HEK293 (cell line): ENCODE results near the gene FAM13B.

ENCODE experiments used
- CTCF ChIA-PET: fragments of 350-600 bp; formaldehyde crosslinking; extraction: SDS; loops from one replicate; lab custom pipeline; 2021; ENCODE audit warnings: antibody characterized with exemption; lab: Yijun Ruan, JAX
- POLR2A ChIA-PET: fragments of 300-600 bp; formaldehyde crosslinking; extraction: SDS; loops from one replicate; lab custom pipeline; 2020; ENCODE audit warnings: antibody characterized with exemption, inconsistent platforms; lab: Yijun Ruan, JAX
- H3K27ac ChIP-seq: fragments of 200-500 bp; sonication (Bioruptor generic); 2 replicates; pipeline ENCODE4 v1.5.1; 2014; ENCODE audit warnings: low read depth, low read length, control low read depth, inconsistent platforms; ENCODE audit errors: extremely low read depth
- H3K36me3 ChIP-seq, 2 experiments: fragments of 200-500 bp in 1 of 2; sonication (Bioruptor generic) in 1 of 2; 1 replicate in 1 of 2; 2 replicates in 1 of 2; pipeline ENCODE4 v1.5.1; 2014 to 2017; ENCODE audit warnings: inconsistent platforms in 2 of 2, low read length in 2 of 2; ENCODE audit not compliant: control insufficient read depth in 2 of 2, insufficient read depth in 1 of 2
- H3K4me1 ChIP-seq: fragments of 200-500 bp; sonication (Bioruptor generic); 2 replicates; pipeline ENCODE4 v1.5.1; 2014; ENCODE audit warnings: mild to moderate bottlenecking, low read length, inconsistent platforms; ENCODE audit not compliant: control insufficient read depth, insufficient read depth
- H3K4me3 ChIP-seq: 2 replicates; pipeline ENCODE4 v1.5.1; 2011; ENCODE audit warnings: low read depth, mild to moderate bottlenecking, control low read depth, low read length, moderate library complexity
- H3K9me3 ChIP-seq: fragments of 200-500 bp; sonication (Bioruptor generic); 2 replicates; pipeline ENCODE4 v1.5.1; 2014; ENCODE audit warnings: low read depth, low read length, inconsistent platforms; ENCODE audit not compliant: control insufficient read depth, insufficient read depth
- BCL11B ChIP-seq: fragments of 450-650 bp; formaldehyde crosslinking; IDR thresholded peaks from 2 replicates; pipeline ENCODE4 v1.5.1; 2016; ENCODE audit warnings: low read depth, missing biosample characterization, missing genetic modification characterization
- FEZF1 ChIP-seq: fragments of 450-650 bp; formaldehyde crosslinking; IDR thresholded peaks from 2 replicates; pipeline ENCODE4 v1.5.1; 2016; ENCODE audit warnings: missing biosample characterization, missing genetic modification characterization
- GLI4 ChIP-seq: fragments of 450-650 bp; formaldehyde crosslinking; IDR thresholded peaks from 2 replicates; pipeline ENCODE4 v1.5.1; 2016; ENCODE audit warnings: missing biosample characterization, missing genetic modification characterization
- KLF17 ChIP-seq: fragments of 450-650 bp; formaldehyde crosslinking; IDR thresholded peaks from 2 replicates; pipeline ENCODE4 v1.5.1; 2016; ENCODE audit warnings: missing biosample characterization, missing genetic modification characterization
- OSR2 ChIP-seq: fragments of 450-650 bp; formaldehyde crosslinking; IDR thresholded peaks from 2 replicates; pipeline ENCODE4 v1.5.1; 2016; ENCODE audit warnings: missing biosample characterization, missing genetic modification characterization
- OVOL3 ChIP-seq: fragments of 450-650 bp; formaldehyde crosslinking; IDR thresholded peaks from 2 replicates; pipeline ENCODE4 v1.5.1; 2016; ENCODE audit warnings: missing biosample characterization, missing genetic modification characterization
- PRDM1 ChIP-seq: fragments of 450-650 bp; formaldehyde crosslinking; IDR thresholded peaks from 2 replicates; pipeline ENCODE4; 2016; ENCODE audit warnings: missing biosample characterization, missing genetic modification characterization
- PRDM4 ChIP-seq: fragments of 450-650 bp; formaldehyde crosslinking; IDR thresholded peaks from 2 replicates; pipeline ENCODE4 v1.5.1; 2017; ENCODE audit warnings: missing biosample characterization, missing genetic modification characterization
- RBAK ChIP-seq: fragments of 450-650 bp; formaldehyde crosslinking; IDR thresholded peaks from 2 replicates; pipeline ENCODE4 v1.5.1; 2016; ENCODE audit warnings: missing biosample characterization, missing genetic modification characterization
- SCRT2 ChIP-seq: fragments of 450-650 bp; formaldehyde crosslinking; IDR thresholded peaks from 2 replicates; pipeline ENCODE4 v1.5.1; 2016; ENCODE audit warnings: missing biosample characterization, missing genetic modification characterization
- SETDB1 ChIP-seq: IDR thresholded peaks from one replicate; pipeline ENCODE4 v1.6.1; 2017; ENCODE audit warnings: mild to moderate bottlenecking, low read length, moderate library complexity, mixed read lengths; ENCODE audit not compliant: insufficient read length
- SP3 ChIP-seq: fragments of 450-650 bp; formaldehyde crosslinking; IDR thresholded peaks from 2 replicates; pipeline ENCODE4 v1.5.1; 2016; ENCODE audit warnings: missing biosample characterization, missing genetic modification characterization
- SP7 ChIP-seq: fragments of 450-650 bp; formaldehyde crosslinking; IDR thresholded peaks from 2 replicates; pipeline ENCODE4 v1.5.1; 2016; ENCODE audit warnings: missing biosample characterization, missing genetic modification characterization
- YY2 ChIP-seq: fragments of 450-650 bp; formaldehyde crosslinking; IDR thresholded peaks from 2 replicates; pipeline ENCODE4 v1.5.1; 2016; ENCODE audit warnings: missing biosample characterization, missing genetic modification characterization
- ZFP37 ChIP-seq: fragments of 450-650 bp; formaldehyde crosslinking; IDR thresholded peaks from 2 replicates; pipeline ENCODE4 v1.5.1; 2016; ENCODE audit warnings: missing biosample characterization, missing genetic modification characterization
- ZNF133 ChIP-seq: fragments of 450-650 bp; formaldehyde crosslinking; IDR thresholded peaks from 2 replicates; pipeline ENCODE4 v1.5.1; 2016; ENCODE audit warnings: missing biosample characterization, missing genetic modification characterization
- ZNF157 ChIP-seq: fragments of 450-650 bp; formaldehyde crosslinking; IDR thresholded peaks from 2 replicates; pipeline ENCODE4 v1.5.1; 2016; ENCODE audit warnings: missing biosample characterization, missing genetic modification characterization
- ZNF16 ChIP-seq: fragments of 450-650 bp; formaldehyde crosslinking; IDR thresholded peaks from 2 replicates; pipeline ENCODE4 v1.5.1; 2016; ENCODE audit warnings: low read depth, missing biosample characterization, missing genetic modification characterization
- ZNF169 ChIP-seq: fragments of 450-650 bp; formaldehyde crosslinking; IDR thresholded peaks from 2 replicates; pipeline ENCODE4 v1.5.1; 2016; ENCODE audit warnings: missing biosample characterization, missing genetic modification characterization
- ZNF324 ChIP-seq: fragments of 450-650 bp; formaldehyde crosslinking; IDR thresholded peaks from 2 replicates; pipeline ENCODE4 v1.5.1; 2016; ENCODE audit warnings: missing biosample characterization, missing genetic modification characterization
- ZNF354C ChIP-seq: fragments of 450-650 bp; formaldehyde crosslinking; IDR thresholded peaks from 2 replicates; pipeline ENCODE4 v1.5.1; 2016; ENCODE audit warnings: missing biosample characterization, missing genetic modification characterization, low read depth, borderline replicate concordance
- ZNF37A ChIP-seq: fragments of 450-650 bp; IDR thresholded peaks from 2 replicates; pipeline ENCODE4 v1.5.1; 2018; ENCODE audit warnings: missing biosample characterization, missing genetic modification characterization
- ZNF426 ChIP-seq: fragments of 450-650 bp; formaldehyde crosslinking; IDR thresholded peaks from 2 replicates; pipeline ENCODE4 v1.5.1; 2017; ENCODE audit warnings: missing biosample characterization, missing genetic modification characterization, mild to moderate bottlenecking, inconsistent platforms, moderate library complexity
- ZNF501 ChIP-seq: fragments of 450-650 bp; formaldehyde crosslinking; IDR thresholded peaks from 2 replicates; pipeline ENCODE4 v1.5.1; 2016; ENCODE audit warnings: missing biosample characterization, missing genetic modification characterization
- ZNF510 ChIP-seq: fragments of 450-650 bp; formaldehyde crosslinking; IDR thresholded peaks from 2 replicates; pipeline ENCODE4 v1.5.1; 2018; ENCODE audit warnings: mild to moderate bottlenecking, missing genetic modification characterization, missing biosample characterization; ENCODE audit not compliant: insufficient replicate concordance
- ZNF513 ChIP-seq: fragments of 450-650 bp; IDR thresholded peaks from 2 replicates; pipeline ENCODE4 v1.5.1; 2018; ENCODE audit warnings: missing biosample characterization, missing genetic modification characterization
- ZNF549 ChIP-seq: fragments of 450-650 bp; IDR thresholded peaks from 2 replicates; pipeline ENCODE4 v1.5.1; 2018; ENCODE audit warnings: missing biosample characterization, missing genetic modification characterization, mild to moderate bottlenecking, inconsistent platforms, moderate library complexity
- ZNF571 ChIP-seq: fragments of 450-650 bp; formaldehyde crosslinking; IDR thresholded peaks from 2 replicates; pipeline ENCODE4 v1.5.0; 2017; ENCODE audit warnings: missing biosample characterization, missing genetic modification characterization
- ZNF654 ChIP-seq: fragments of 450-650 bp; formaldehyde crosslinking; IDR thresholded peaks from 2 replicates; pipeline ENCODE4 v1.5.1; 2016; ENCODE audit warnings: low read depth, missing biosample characterization, missing genetic modification characterization
- ZNF664 ChIP-seq: fragments of 450-650 bp; formaldehyde crosslinking; IDR thresholded peaks from 2 replicates; pipeline ENCODE4 v1.5.1; 2016; ENCODE audit warnings: missing biosample characterization, missing genetic modification characterization
- ZNF791 ChIP-seq: fragments of 450-650 bp; formaldehyde crosslinking; IDR thresholded peaks from 2 replicates; pipeline ENCODE4 v1.5.1; 2016; ENCODE audit warnings: missing biosample characterization, missing genetic modification characterization
- ZSCAN4 ChIP-seq: fragments of 450-650 bp; formaldehyde crosslinking; IDR thresholded peaks from 2 replicates; pipeline ENCODE4 v1.5.1; 2017; ENCODE audit warnings: missing biosample characterization, missing genetic modification characterization

The FAM13B gene

GRCh38 chr5:138032572-138033385 is at the start of gene FAM13B:
Gene FAM13B, minus strand, starts transcription at chr5:138033079. Its CDS starts 13,968 bp downstream, at chr5:138019111.
- H3K4me1 ChIP-seq, result peaks cover 16% of the 10 kb centered on the region
- ChIA-PET POLR2A (interaction anchor here (1.0 to 1.2 kb wide), 3 partner anchors 78 to 305 kb away, joined by 3 to 5 read pairs (median 3); partner anchors contain the start of gene FAM53C), CTCF (interaction anchor here (0.6 to 5.2 kb wide), 6 partner anchors 30 to 688 kb away, joined by 3 to 69 read pairs (median 4); no protein-coding TSS in a partner anchor)
- no peaks in the 10 kb centered on the region; a peak in 1 of 3 replicates for H3K36me3 ChIP-seq
- no peaks in the 10 kb centered on the region for H3K9me3 ChIP-seq
- H3K27ac ChIP-seq, result peak within 1 kb of the TSS; percentile 98
- peak within 1 kb of the TSS; percentile 96 for H3K4me3 ChIP-seq
- TF ChIP-seq OVOL3 (no peak), ZNF571 (tag by site-specific recombination) (no peak), ZNF169 (0 out of 2 replicates have a peak, but pooled peaks have one; percentile 20), ZNF664 (tag by site-specific recombination) (no peak), YY2 (tag by site-specific recombination) (no peak), PRDM1 (tag by site-specific recombination) (no peak), FEZF1 (tag by site-specific recombination) (no peak), ZNF654 (tag by site-specific recombination) (no peak), PRDM4 (tag by site-specific recombination) (0 out of 2 replicates have a peak, but pooled peaks have one; percentile 40), SCRT2 (tag by site-specific recombination) (peak; percentile 97), ZNF324 (tag by site-specific recombination) (peak; percentile 47; the same call in 1 of the 2 replicates), ZNF354C (tag by site-specific recombination) (no peak), ZSCAN4 (no peak), ZNF510 (no peak), GLI4 (tag by site-specific recombination) (no peak), ZNF157 (tag by site-specific recombination) (no peak), OSR2 (no peak; the same call in 1 of the 2 replicates), ZNF16 (tag by site-specific recombination) (no peak), ZNF549 (tag by site-specific recombination) (no peak), RBAK (no peak), ZNF426 (tag by site-specific recombination) (no peak), ZNF133 (tag by site-specific recombination) (no peak), BCL11B (no peak), ZNF37A (tag by site-specific recombination) (no peak), SETDB1 (no peak), KLF17 (tag by site-specific recombination) (peak; percentile 70; the same call in 1 of the 2 replicates), ZNF791 (tag by site-specific recombination) (no peak), ZNF501 (tag by site-specific recombination) (peak; percentile 94), ZNF513 (tag by site-specific recombination) (no peak; the same call in 1 of the 2 replicates), ZFP37 (tag by site-specific recombination) (peak; percentile 96), SP7 (tag by site-specific recombination) (peak; percentile 84), SP3 (tag by site-specific recombination) (peak; percentile 72)
